ENCODE results near the gene TMEM163.

- TF ChIP-seq CTCF (conservative IDR thresholded peaks at IDR 0.05; ENCODE audit: low read length) = no peak
- TF ChIP-seq EZH2phosphoT487 (IDR thresholded peaks at IDR 0.05; ENCODE audit: borderline replicate concordance, low read depth, low read length) = no peak
Measured at GRCh38 chr2:134410831-134411231, 308.0 kb downstream of the TMEM163 start.

Data from OCI-LY7 (cell line).